ENCODE results near the gene TNNI3.
"Not testable (repeated sequence)": the region's sequence is repeated elsewhere in the genome, so short reads cannot be mapped to it uniquely, and the experiment has no call there.

TNNI3 gene

GRCh38 chr19:55172741-55173140, 15.2 kb upstream of the TNNI3 start:
- no peak for DNase-seq

GRCh38 chr19:55172318-55172717, 14.8 kb upstream of the TNNI3 start:
- DNase-seq = not testable (repeated sequence)

- DNase-seq = no peak
These were observed 13.9 kb upstream of the TNNI3 start for GRCh38 chr19:55171440-55171839.

GRCh38 chr19:55169136-55169535, 11.6 kb upstream of the TNNI3 start:
- no peak for DNase-seq

DNA sequence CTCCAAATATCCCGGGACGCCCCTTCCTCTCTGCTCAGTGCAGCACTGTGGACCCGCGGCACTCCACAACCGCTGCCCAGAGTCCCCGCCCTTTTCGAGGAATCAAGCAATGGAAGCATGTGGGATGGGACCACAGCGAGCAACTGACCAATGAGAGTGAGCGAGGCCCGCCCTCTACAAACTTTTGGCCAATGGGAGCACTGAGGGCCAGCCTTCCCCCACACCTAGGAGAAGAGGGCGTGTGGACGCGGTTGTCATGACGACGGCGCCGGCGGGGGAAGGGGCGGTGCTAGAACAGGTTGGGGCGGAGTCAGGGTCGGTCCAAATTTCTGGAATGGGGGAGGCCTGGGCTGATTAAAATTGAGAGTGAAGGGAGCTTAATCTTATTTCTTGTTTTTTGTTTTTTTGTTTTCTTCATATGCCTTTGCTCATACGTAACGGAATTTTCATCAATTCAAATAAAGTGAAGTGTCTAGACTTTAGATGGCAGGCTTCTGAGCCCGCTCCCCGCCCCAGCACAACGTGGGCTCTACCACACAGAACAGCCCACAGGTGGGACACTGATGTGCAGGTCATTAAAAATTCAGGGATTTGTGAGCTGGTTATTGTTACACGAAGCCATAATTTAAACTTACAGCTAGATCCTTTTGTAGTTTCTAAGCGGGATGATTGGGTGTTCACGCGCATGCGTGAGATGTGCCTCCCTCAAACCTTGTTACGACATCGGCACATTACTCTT, 9.2 kb upstream of the TNNI3 start, which contains the start of gene DNAAF3:
TSS of gene DNAAF3 (minus strand) at position 84 of the 739 bp plus-strand sequence. CDS start 200 bp downstream, outside the sequence.
- peak; percentile 37 for DNase-seq

GRCh38 chr19:55165952-55166529, 8.5 kb upstream of the TNNI3 start:
- peak; percentile 21 for DNase-seq

GRCh38 chr19:55161571-55162322, 4.2 kb upstream of the TNNI3 start:
- no peak for DNase-seq

GRCh38 chr19:55160986-55161365, 3.4 kb upstream of the TNNI3 start:
- DNase-seq = no peak

DNA sequence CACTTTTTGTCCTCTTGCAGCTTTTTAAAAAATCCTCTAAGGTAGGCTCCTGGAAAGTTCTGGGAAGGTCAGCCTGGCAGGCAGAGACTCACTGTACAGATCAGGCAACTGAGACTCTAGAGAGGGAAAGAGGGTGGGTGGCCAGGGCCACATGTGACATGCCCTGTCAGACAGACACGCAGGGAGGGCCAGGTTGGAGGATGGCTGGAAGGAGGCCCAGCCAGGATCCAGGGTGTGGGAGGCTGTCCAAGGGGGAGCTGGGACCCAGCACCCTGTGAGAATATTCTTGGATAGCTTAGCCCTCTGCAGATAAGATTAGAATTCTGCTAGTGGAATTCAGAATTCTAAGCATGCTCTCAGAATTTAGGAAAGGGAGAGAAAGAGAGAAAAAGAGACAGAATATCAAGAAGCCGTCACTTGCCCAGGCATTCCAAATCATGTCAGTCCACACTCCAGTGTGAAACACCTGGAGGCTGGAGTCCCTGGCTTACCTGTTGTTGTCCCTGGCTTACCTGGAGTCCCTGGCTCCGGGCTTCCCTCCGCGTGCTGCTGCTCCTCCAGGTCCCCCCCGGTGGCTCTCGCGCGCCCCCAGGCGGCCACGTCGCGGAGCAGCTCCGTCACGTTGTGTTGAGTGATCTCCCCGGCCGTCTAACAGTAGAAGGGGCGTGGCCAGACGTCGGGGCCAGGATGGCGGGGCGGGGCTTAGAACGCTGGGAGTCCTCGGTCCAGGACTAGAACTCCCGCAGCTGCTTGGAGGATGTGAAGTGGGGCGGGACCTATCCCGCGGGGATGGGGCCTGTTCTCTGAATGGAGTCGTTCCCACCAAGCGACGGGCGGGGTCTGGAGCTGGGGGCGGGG, 2.8 kb upstream of the TNNI3 start:
- peak; percentile 80 for DNase-seq

DNA sequence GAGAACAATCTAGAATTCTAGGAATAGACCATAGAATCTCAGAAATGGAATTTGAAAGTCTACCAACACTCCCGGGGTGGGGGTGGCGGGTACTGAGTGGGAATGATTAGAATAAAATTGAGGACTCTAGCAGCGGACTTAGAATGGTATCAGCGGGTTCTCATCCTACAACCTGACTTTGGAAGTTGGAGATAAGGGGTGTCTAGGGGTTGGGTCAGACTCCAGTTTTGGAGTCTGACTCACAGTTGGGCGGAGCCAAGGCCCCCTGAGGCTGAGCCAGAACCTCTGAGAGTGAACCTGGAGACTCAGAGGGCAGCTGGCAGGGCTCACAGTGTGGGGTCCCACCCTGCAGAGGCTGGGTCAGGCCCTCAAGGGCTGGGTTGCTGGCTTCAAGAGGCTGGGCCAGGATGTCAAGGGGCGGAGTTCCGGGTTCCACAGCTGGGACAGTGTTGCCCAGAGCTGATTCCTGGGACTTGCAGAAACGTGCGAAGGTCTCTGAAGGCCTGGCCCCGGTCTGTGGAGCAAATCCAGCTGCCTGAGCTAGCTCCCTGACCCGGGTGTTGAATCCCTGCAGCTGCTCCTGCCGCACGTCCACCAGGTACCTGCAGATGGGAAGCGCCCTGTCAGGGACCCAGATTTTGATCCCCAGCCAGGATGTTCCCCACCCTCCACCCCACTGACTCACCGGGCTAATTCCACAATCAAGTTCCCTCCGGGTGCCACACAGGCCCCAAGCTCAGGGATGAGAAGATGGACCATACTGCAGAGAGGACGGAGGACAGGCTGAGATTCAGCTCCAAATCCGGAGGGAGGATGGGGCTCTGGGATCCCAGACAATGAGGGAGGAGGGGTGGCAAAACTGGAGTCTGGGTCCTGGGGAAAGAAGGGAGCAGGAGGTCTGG, 1.6 kb upstream of the TNNI3 start:
- no peak for DNase-seq

GRCh38 chr19:55158423-55158822, 891 bp upstream of the TNNI3 start:
- DNase-seq = no peak

DNA sequence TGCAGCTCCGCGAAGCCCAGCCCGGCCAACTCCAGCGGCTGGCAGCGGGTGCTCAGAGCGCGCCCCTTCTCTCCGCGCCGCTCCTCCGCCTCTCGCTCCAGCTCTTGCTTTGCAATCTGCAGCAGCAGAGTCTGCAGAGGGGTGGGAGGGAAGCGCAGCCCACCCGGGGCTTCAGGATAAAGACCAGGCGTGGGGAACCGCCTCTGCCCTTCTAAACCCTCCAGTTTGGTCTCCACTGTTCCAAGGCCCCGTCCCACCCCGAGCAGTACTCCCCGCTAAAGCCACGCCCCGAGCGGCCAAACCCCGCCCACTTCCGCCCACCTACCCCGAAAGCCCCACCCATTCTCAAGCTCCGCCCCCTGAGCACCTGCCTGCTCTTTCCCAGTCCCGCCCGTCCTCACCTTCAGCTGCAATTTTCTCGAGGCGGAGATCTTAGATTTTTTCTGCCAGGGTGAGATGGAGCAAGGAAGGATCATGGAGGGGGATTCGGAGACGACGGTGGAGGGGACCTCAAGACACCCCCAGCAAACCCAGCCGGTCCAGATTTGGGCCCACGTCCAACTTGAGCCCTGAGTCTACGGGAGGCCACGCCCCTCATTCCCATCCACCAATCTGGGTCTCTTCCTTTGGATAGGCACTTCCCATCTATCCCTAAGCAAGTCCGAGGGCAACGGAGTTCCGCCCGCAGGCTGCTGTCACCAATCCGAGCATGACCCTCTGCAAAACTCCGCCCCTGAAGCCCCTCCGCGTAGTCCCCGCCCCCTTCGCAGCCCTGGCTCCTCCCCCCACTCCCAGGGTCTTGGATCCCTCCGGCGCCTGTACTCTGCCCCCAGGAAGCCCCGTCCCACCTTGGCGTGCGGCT, 1.1 kb downstream of the TNNI3 start:
- DNase-seq = no peak

- not testable (repeated sequence) for DNase-seq
These were observed 1.7 kb downstream of the TNNI3 start for GRCh38 chr19:55155784-55156183.

DNA sequence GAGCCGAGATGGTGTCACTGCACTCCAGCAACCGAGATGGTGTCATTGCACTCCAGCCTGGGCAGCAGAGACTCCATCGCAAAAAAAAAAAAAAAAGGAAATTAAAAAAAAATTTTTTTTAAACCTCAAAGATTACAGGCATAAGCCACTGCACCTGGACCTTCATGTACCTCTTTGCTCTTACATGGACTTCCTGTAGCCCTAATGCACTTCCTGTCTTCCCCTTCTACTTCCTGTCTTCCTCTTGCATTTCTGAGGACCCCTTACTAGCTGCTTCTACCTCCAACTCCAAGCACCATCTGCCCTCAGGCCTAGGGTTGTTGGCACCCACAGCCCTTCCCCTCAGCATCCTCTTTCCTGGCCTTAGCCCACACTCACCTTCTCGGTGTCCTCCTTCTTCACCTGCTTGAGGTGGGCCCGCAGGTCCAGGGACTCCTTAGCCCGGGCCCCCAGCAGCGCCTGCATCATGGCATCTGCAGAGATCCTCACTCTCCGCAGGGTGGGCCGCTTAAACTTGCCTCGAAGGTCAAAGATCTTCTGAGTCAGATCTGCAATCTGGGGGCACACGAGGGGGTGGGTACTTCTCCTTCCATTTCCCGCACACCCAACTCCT, 3.8 kb downstream of the TNNI3 start:
- no peak for DNase-seq

DNA sequence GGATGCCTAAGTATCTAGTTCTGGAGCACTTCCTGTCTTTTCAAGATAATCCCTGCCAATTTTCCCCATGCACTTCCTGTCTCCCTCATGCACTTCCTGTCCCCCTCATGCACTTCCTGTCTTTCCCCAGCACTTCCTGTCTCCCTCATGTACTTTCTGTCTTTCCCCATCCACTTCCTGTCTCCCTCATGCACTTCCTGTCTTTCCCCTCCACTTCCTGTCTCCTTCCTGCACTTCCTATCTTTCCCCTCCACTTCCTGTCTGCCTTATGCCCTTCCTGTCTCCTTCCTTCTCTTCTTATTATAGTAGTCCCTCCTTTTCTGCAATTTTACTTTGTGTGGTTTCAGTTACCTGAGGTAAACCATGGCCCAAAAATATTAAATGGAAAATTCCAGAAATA, 5.5 kb downstream of the TNNI3 start:
- no peak for DNase-seq

- DNase-seq = no peak
These were observed 8.2 kb downstream of the TNNI3 start, which contains the start of gene TNNT1 for GRCh38 chr19:55149078-55150003. TNNT1 (minus strand) TSS chr19:55149206; CDS start chr19:55147157, 2,049 bp downstream.

DNA sequence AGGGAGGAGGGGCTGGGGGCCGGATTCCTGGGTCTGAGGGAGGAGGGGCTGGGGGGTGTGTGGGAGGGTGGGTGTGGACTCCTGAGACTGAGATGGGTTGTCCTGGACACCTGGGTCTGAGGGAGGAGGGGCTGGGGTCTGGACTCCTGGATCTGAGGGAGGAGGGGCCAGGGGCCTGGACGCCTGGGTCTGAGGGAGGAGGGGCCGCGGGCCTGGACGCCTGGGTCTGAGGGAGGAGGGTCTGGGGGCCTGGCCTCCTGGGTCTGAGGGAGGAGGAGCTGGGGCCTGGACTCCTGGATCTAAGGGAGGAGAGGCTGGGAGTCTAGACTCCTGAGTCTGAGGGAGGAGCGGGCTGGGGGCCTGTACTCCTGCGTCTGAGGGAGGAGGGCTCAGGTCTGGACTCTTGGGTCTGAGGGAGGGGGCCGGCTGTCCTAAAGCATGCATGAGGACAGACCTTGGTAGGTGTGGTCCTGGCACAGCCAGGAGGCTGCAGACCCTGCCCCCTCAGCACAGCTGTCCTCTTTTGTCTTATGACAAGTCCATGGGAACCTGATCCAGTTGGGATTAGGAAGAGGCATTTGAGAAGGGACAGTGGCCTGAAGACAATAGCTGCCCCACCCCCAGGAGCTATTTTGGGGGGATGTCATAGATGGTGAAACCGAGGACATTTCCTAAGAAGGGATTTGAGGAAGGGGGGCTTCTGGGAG, 9.8 kb downstream of the TNNI3 start:
- no peak for DNase-seq

DNA sequence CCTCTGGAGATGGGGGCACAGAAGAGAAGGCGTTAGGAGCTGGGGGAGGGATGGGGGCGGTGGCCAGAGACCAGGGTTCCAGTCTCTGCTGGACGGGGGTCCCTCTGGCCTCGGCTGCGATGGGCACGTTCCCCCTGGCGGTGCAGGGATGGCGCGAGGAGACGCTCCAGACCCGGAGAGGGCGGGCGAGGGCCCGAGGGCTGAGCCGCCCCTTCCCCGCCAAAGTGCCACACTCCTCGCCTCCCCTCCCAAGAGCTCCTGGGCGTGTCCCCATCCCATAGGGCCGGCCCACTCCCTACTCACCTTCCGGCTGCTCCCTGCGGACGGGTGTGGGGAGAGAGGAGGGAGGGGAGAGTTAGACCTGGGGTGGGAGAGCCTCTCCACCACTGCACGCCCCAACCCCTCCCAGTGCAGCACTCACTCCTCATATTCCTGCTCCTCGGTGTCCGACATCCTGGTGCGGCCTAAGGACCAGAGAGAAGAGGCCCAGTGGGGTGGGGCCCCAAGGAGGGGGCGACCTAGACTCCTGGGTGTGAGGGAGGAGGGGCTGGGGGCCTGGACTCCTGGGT, 10.7 kb downstream of the TNNI3 start:
- no peak for DNase-seq
